ENCODE measurements around the gene XRCC1. TPM values are rescaled to one million over a fixed set of nuclear protein-coding genes. Genes with fewer than 3 reads are reported as not detected.
"Not testable (repeated sequence)": the region's sequence is repeated elsewhere in the genome, so short reads cannot be mapped to it uniquely, and the experiment has no call there.

Gene XRCC1
- total RNA-seq, 4 donors from 2014 or later: 12.3 to 23.8 (median 18.6) TPM

- Histone ChIP-seq H3K4me3 (no peak overlapping the region), H3K36me3 (peaks cover 4 to 67% (median 6%) of the 10 kb centered on the region in 3 donors), H3K27ac (no peak overlapping the region), H3K27me3 (no peaks in the 10 kb centered on the region), H3K9me3 (no peaks in the 10 kb centered on the region), H3K4me1 (peaks cover 0 to 23% (median 9%) of the 10 kb centered on the region in 3 donors)
- DNase-seq: no peak
- intact Hi-C loops (cut with DNase I): loop anchor here (10.0 kb wide), 1 partner anchor 45 kb away; no protein-coding TSS in a partner anchor
- TF ChIP-seq CTCF (IDR thresholded peaks at IDR 0.05) (no peak), POLR2A (IDR thresholded peaks at IDR 0.05) (no peak)
- WGBS, 2 donors: 81 to 89% methylated on average over 7 of the region's 7 CpGs
Measured at GRCh38 chr19:43609872-43610271, 34.5 kb upstream of the XRCC1 start.

GRCh38 chr19:43607238-43608205 is 32.2 kb upstream of the XRCC1 start:
- DNase-seq: no peak
- 74 to 77% methylated on average over 8 to 11 of the region's 28 CpGs for WGBS, 2 donors
- TF ChIP-seq CTCF (IDR thresholded peaks at IDR 0.05) (no peak), POLR2A (IDR thresholded peaks at IDR 0.05) (no peak)
- Histone ChIP-seq H3K36me3 (peaks cover 4 to 54% (median 6%) of the 10 kb centered on the region in 3 donors), H3K27ac (peak overlapping the region; percentile 12 to 70 (median 54)), H3K4me1 (peaks cover 0 to 23% (median 9%) of the 10 kb centered on the region in 3 donors), H3K4me3 (no peak overlapping the region), H3K27me3 (no peaks in the 10 kb centered on the region), H3K9me3 (no peaks in the 10 kb centered on the region)
- intact Hi-C loops (cut with DNase I): loop anchor here (10.0 kb wide), 1 partner anchor 47 kb away; no protein-coding TSS in a partner anchor

- peak overlapping the region; percentile 12 to 70 (median 54) for H3K27ac ChIP-seq
- no peaks in the 10 kb centered on the region for H3K9me3 ChIP-seq
- peaks cover 0 to 54% (median 6%) of the 10 kb centered on the region in 3 donors for H3K36me3 ChIP-seq
- no peak overlapping the region for H3K4me3 ChIP-seq
- H3K4me1 ChIP-seq: peaks cover 0 to 23% (median 9%) of the 10 kb centered on the region in 3 donors
- H3K27me3 ChIP-seq: no peaks in the 10 kb centered on the region
- TF ChIP-seq CTCF (IDR thresholded peaks at IDR 0.05): no peak
- TF ChIP-seq POLR2A (IDR thresholded peaks at IDR 0.05): no peak
- WGBS, 2 donors: 52 to 65% methylated on average over 6 of the region's 7 CpGs
- intact Hi-C loops (cut with DNase I): loop anchor here (10.0 kb wide), 1 partner anchor 48 kb away; no protein-coding TSS in a partner anchor
- DNase-seq: no peak
Measured at GRCh38 chr19:43606569-43607229, 31.4 kb upstream of the XRCC1 start.

DNA sequence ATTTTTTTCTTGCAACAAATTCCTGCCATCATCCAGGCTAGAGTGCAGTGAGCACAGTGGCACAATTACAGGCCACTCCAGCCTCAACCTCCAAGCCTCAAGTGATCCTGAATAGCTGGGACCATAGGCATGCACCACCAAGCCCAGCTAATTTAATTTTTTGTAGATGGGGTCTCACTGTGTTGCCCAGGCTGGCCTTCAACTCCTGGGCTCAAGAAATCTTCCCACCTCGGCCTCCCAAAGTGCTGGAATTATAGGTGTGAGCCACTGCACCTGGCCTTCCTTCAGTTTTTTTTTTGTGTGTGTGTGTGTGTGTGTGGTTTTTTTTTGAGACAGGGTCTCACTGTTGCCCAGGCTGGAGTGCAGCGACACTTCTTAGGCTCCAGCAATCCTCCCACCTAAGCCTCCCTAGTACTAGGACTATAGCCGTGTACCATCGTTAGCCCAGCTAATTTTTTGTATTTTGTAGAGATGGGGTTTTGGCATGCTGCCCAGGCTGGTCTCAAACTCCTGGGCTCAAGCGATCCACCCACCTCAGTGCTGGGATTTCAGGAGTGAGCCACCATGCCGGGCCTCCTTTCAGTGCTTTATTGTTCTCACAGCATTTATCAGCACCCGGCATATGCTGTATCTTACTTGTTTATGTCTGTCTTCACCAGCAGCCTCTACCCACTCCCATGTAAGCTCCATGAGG is 30.7 kb upstream of the XRCC1 start:
- Histone ChIP-seq H3K27ac (peak overlapping the region in 3 of 4 donors; percentile 51 to 70 (median 56)), H3K36me3 (peaks cover 0 to 54% (median 6%) of the 10 kb centered on the region in 3 donors), H3K4me3 (no peak overlapping the region), H3K27me3 (no peaks in the 10 kb centered on the region), H3K9me3 (no peaks in the 10 kb centered on the region), H3K4me1 (peaks cover 0 to 23% (median 9%) of the 10 kb centered on the region in 3 donors)
- intact Hi-C loops (cut with DNase I): loop anchor here (10.0 kb wide), 1 partner anchor 49 kb away; no protein-coding TSS in a partner anchor
- TF ChIP-seq POLR2A (IDR thresholded peaks at IDR 0.05): no peak
- no peak for TF ChIP-seq CTCF (IDR thresholded peaks at IDR 0.05)
- WGBS, 2 donors: 70 to 78% methylated on average over 6 to 7 of the region's 7 CpGs
- no peak for DNase-seq

GRCh38 chr19:43600326-43600725 is 25.0 kb upstream of the XRCC1 start:
- WGBS, 2 donors: 65 to 83% methylated on average over 1 to 5 of the region's 5 CpGs
- H3K4me3 ChIP-seq, H3K9me3 ChIP-seq, DNase-seq, H3K27ac ChIP-seq, H3K27me3 ChIP-seq: not testable (repeated sequence)
- peaks cover 0 to 52% (median 9%) of the 10 kb centered on the region in 3 donors for H3K36me3 ChIP-seq
- intact Hi-C loops (cut with DNase I): loop anchor here (10.0 kb wide), 1 partner anchor 54 kb away; no protein-coding TSS in a partner anchor
- H3K4me1 ChIP-seq: peaks cover 13 to 29% (median 17%) of the 10 kb centered on the region in 3 donors

All from esophagus squamous epithelium (tissue), 5 donors.